HG02970 (cell line): ENCODE data around the gene FAM234A.
"Not testable (repeated sequence)": the region's sequence is repeated elsewhere in the genome, so short reads cannot be mapped to it uniquely, and the experiment has no call there.

ENCODE experiments used
- ATAC-seq: cut with Tn5 transposase; IDR thresholded peaks from one replicate; pipeline ENCODE4 v1.9.1; 2021; ENCODE audit warnings: mild to moderate bottlenecking, moderate library complexity, moderate number of reproducible peaks; ENCODE audit not compliant: unreplicated experiment, low FRiP score

FAM234A gene, protein sequence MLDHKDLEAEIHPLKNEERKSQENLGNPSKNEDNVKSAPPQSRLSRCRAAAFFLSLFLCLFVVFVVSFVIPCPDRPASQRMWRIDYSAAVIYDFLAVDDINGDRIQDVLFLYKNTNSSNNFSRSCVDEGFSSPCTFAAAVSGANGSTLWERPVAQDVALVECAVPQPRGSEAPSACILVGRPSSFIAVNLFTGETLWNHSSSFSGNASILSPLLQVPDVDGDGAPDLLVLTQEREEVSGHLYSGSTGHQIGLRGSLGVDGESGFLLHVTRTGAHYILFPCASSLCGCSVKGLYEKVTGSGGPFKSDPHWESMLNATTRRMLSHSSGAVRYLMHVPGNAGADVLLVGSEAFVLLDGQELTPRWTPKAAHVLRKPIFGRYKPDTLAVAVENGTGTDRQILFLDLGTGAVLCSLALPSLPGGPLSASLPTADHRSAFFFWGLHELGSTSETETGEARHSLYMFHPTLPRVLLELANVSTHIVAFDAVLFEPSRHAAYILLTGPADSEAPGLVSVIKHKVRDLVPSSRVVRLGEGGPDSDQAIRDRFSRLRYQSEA

DNA sequence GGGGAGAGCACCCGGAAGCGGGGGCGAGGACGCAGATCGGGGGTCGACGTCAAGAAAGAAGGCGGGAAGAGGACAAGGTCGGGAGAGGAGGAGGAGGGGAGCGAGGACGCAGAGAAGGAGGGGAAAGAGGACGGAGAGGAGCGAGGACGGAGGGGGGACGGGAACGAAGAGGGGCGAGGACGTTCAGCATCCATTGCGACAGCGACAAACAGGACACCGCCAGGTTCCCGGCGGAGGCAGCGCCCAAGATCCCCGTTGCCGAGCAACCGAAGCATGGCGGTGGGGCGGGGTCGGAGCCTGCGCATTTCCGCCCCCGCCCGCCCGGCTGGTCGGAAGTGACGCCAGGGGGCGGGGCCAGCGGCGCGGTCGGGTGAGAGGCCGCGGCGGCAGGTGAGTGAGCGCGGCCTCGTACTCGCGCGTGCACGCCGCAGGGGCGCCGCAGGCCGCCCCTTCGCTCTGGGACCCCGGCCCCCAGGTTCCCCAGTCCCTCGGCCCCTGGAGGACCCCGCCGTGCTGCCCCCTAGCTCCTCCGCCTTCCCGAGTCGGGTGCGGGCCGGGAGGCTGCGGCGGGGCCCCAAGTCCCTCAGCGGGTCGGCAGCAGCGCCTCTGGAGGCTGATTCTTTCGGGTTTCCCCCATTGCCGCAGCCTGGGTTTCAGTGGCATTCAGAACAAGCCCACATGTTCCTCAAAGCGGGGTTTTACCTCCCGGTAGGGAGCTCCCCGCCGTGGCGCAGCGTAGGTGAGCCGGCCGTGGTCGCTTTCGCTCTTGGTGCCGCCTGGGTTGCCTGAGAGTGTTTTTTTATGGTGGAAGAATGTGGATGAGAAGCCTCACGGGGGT, at the start of gene FAM234A:
Gene FAM234A (plus strand): TSS at position 354 of the 838 bp plus-strand sequence. CDS start 19,593 bp downstream, outside the sequence.
- peak; percentile 89 for ATAC-seq

DNA sequence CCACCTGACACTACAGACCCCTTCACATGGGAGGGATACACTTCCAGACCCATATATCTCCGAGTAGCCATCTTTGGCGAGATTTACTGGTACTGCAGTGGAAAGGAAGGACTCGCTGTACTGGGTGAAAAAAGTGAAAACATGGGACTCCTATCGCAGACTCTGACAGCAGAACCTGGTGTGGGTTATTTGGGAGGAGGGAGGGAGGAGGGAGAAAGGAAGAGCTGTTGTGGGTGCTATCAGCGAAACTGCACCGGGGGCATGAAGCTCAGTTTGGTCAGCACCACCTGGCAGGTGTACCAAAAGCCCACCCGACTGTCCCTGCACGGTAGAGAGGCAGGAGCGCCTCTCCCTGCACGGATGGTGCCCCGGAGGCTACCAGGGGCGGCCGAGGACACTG, 49.4 kb upstream of the FAM234A start:
- no peak for ATAC-seq

DNA sequence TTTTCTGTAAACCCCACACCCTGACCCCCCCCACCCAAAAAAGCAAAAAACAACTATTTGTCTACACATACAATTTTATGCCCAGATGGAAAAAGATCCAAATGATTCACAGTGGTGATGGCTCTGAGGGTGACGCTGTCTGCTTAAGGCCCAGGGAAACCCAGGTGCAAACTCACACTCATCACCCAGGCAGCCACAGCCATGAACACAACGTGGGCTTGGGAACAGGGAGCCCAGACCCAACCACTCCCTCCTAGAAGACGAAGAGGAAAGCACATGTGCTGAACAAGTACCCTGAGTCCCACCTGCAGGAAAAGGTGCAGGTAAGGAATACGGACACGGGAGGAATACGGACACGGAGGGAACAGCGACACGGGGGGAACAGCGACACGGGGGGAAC, 48.9 kb upstream of the FAM234A start:
- ATAC-seq, result no peak

DNA sequence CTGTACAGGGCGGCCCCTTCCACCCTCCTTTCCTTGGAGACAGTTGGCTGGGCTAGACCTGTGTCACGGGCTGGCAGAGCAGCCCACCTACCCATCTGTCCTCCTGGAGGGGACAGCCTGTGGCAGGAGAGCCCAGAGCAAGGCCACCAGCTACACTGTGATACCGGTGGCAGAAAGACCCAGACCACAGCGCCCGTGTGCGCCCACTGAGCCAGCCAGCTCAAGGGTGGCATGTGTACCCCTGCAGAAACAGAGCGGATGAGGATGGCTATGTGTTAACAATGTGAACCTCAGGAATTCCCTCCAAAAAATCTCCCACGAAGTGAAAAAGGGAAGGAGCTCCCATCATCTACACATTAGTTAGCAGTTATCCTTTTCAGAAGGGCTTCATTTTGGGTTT, 47.3 kb upstream of the FAM234A start:
- no peak for ATAC-seq

DNA sequence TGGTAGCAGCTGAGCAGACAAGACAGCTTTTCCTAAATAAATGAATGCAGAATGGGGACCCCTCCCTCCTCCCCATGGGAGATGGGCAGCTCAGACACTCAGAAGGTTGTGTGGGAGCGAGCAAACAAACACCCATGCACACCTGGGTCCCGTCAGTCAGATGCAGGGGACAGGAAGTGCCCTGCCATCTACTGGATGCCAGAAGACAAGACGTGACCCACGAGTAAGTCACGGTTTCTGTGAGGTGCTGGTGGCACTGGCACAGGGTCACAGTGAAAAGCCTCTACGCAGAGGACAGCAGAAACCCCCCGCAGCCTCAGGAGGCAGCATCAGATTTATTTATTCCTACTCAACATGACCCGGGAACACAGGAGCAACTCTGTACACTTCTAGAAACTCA, 45.9 kb upstream of the FAM234A start:
- ATAC-seq, result no peak

DNA sequence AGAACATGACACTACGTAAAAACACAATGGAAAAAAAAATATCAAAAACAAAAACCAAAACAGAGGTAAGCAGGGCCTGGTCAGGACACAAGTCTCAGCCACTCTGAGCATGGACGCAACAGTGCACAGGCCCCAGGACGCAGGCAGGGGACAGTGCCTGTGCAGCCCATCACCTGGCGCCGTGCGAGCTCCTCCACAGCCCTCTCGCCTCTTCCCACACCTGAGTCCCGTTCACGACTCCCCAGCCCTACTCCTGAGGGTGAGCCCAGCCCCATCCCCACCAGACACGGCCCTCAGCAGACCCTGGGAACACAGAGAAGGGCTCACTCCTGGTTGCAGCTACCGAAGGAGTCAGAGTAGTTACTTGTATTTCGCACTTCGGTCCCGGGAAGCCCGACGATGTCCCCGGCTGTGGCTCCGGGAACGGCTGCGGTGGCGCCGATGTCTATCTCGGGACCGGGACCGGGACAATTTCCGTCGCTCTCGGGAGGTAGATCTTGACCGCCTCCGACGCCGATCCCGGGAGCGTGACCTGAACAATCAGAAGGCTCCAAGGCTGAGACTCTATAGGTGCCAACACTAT, 44.9 kb upstream of the FAM234A start:
- ATAC-seq, result no peak

DNA sequence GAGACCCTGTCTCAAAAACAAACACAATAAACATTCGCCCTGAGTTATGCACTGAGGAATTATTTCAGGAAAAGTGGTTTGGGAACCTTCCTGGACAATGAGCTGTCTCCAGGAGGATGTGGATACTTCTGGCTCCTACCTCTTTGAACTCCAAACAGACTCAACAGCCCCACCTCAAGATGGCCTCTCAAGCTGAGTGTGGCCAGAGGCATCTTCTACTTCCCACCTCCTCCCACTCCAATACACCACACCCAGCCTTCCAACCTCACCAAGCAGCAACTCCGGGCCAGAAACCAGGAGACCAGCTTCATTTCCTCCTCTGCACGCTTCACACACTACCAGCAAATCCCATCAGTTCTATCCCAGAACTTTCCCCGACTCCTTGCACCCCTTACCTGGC, 42.8 kb upstream of the FAM234A start:
- no peak for ATAC-seq

DNA sequence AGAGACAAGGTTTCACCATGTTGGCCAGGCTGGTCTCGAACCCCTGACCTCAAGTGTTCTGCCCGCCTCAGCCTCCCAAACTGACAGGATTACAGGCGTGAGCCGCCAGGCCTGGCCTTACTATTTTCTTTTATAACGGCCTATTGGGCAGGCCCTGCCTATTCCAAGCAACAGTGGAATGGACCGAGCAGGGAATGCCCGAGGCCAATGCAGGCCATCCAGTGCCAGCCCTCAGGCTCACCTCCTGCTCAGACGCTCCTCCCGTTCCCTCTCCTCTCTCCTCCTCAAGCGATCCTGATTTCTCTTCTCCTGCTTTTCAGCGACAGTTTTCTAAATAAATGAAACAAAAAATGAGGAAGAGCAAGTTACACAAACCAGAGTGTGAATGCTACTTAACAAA, 41.9 kb upstream of the FAM234A start:
- no peak for ATAC-seq

DNA sequence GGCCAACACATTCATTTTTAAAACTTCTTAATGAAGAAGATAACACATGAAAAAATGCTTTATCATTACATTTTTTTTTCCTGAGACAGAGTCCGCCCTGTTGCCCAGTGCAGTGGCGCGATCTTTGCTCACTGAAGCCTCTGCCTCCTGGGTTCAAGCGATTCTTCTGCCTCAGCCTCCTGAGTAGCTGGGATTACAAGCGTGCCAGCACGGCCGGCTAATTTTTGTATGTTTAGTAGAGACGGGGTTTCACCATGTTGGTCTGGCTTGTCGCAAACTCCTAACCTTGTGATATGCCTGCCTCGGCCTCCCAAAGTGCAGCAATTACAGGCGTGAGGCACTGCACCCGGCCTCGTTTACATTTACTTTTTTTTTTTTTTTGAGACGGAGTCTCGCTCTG, 41.2 kb upstream of the FAM234A start:
- ATAC-seq, result no peak

DNA sequence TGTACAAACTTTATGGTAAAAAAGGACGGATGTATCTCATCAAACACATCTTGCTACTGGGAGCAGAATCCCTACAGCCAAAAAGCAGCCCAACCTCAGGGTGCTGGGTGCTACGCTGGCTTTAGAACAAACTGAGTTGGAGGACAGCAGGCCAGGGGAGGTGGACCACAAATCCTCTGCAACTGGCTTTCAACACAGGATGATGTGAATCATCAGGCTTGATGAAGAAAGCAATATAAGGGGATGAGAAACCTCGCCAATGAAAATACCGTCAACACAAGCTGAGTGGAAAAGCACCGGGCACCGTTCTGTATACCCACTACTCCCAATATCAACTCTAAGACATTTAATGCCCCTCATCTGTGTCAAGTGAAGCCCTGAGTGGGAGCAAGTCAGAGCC, 40.1 kb upstream of the FAM234A start:
- ATAC-seq, result no peak

DNA sequence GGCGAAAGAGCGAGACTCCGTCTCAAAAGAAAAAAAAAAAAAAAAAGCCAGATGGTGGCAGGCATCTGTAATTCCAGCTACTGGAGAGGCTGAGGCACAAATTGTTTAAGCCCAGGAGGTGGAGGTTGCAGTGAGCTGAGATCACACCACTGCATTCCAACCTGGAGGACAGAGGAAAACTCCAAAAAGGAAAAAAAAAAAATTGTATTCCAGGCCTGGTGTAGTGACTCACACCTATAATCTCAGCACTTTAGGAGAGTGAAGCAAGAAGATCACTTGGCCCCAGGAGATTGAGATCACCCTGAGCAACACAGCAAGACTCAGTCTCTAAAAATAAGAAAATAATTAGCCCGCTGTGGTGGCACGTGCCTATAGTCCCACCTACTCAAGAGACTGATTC, 34.2 kb upstream of the FAM234A start:
- no peak for ATAC-seq

DNA sequence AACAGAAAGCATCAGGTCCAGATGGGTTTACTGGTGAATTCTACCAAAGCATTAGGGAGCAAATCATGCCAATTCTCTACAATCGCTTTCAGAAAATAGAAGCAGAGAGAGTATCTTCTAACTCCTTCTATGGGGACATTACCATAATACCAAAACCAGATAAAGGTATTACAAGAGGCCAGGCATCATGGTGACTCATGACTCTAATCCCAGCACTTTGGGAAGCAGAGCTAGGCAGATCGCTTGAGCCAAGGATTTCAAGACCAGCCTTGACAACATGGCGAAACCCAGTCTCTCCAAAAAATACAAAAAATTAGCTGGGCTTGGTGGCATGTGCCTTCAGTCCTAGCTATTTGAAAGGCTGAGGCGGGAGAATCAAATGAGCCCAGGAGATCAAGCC, 31.4 kb upstream of the FAM234A start:
- ATAC-seq, result no peak

DNA sequence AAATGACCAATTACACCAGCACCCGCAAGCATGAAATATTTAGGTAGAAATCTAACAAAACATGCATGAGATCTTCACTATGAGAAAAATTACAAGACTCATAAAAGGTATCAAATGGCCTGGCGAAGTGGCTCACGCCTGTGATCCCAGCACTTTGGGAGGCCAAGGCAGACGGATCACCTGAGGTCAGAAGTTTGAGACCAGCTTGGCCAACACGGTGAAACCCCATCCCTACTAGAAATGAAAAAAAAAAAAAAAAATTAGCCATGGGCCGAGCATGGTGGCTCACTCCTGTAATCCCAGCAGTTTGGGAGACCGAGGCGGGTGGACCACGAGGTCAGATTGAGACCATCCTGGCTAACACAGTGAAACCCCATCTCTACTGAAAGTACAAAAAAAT, 30.6 kb upstream of the FAM234A start:
- not testable (repeated sequence) for ATAC-seq

DNA sequence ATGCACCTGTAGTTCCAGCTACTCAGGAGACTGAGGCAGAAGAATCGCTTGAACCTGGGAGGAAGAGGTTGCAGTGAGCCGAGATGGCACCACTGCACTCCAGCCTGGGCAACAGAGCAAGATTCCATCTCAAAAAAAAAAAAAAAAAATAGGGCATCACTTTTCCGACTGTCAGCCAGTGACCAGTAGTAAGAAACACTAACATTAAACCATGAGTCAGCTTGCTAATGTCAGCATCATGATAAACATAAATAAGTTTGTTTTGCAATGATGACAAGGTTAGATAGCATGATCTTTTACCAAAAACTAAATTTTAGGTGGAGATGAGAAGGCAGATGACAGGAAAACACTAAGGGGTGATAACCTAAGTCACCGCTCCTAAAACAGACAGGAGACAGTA, 25.3 kb upstream of the FAM234A start:
- ATAC-seq, result not testable (repeated sequence)

DNA sequence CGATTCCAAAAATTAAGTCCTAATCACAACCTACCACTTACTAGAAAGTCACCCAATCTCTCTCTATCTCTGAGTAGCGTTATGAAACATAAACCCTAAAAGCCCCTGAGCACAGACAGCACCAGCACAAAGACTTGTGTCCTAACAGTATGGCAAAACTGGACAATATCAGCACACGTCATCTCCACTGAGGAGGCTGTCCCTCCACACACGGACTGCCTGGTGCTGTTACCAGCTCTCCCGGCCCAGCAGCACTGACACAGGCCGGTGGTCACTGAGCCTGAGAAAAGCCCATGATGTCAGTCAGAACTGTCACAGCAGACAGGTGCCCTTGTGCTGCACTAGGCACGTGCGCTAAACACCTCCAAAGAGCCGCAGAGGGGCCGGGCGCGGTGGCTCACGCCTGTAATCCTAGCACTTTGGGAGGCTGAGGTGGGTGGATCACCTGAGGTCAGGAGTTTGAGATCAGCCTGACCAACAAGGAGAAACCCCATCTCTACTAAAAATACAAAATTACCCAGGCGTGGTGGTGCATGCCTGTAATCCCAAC, 22.9 kb upstream of the FAM234A start:
- not testable (repeated sequence) for ATAC-seq

DNA sequence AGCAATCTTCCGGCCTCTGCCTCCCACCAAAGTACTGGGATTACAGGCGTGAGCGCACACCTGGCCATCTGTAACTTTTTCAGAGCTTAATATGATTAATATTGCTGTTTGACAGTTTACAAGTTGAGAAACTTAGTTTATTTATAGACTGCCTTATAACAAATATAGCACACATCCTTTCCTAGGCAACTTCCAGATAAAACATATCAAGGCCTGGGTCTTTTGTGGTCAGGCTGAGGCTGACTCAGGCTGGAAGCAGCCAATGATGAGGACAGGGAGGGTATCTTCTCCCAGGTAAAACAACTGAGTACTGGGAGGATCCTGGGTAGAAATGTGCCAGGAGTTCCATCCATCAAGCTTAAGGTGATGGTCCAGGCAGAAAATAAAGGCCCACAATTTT, 21.6 kb upstream of the FAM234A start:
- no peak for ATAC-seq

DNA sequence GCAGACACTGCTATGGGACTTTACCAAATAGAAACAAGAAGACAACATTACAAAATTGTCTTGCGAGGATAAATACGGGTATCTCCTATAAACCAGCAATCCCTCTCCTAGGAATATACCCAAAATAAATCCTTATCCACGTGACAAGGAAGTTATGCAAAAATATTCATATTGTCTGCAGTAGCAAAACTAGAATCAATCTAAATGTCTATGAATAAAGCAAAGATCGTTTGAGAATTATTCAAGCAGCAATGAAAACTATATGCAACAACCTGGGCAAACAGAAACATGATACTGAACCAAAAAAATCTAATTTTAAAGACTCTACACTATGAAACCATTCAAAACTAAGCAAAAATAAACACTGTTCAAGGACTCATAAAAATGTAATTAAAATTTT, 14.6 kb upstream of the FAM234A start:
- ATAC-seq, result no peak

DNA sequence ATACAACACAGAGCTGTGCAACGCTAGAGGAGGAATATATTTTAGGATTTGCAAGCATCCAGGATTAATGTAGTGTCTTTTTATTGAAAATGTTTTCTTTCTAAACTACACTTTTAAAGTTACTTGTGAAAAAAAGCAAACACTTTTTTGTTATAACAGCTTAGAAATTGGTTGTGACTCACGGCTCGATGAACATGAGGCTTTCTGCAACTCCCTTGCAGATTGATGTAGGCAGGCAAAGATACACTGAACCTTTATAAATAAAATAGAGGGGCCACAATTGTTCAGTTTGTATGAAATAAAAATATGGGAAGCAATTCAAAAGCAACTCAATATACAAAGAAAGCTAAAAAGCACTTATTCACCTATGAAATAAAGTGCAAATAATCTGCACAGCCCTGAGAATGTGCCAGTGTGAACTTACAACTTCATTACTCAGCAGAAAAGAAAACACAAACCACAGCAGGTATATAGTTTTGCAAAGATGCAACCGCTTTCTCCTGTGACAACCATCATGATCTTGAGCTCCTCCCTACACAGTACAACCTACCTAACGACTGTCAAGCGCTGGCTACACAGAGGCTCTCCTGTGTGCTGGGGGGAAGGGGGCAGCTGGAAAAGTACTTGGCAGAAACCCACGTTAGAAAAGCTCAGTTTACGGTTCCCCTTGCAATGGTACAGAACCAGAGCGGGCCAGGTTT, 6.3 kb upstream of the FAM234A start:
- peak; percentile 4 for ATAC-seq

DNA sequence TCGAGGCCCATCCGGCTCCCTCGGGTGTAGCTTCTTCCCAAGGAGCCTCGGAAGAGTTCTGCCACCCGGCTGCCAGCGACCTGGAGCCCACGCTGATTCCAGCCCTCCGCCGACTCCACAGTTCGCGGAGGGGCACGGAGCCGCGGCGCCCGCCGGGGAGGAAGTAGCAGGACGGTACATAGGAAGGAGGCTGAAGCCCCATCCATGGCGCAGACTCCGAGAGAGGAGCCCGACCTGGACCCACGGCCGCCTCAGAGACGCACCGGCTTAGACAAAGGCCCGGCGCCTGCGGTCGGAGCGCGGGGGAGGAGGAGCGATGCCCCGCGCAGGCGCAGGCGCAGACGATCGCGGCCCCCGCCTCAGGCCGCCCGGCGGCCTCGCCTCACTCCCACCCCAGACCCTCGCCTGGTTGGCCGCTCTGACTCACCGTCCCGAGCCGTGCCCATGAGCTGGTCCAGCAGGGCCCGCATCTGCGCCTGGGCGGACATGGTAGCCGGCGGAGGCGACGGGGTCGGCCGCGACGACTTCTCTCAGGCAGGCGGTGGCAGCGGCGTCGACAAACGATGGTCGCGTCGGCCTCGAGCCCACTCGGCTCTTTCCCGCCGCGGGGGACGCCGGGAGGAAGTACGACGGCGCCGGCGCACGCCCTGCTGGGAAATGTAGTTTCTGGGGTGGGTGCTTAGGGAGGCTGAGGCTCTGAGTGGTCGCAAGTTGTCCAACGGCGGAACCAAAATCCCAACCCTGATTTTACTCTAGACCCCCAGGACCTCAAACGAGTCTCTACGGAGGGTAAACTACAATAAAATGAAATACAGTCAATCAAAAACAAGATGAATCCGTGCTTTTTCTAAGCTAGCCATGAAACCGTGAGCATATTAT, 5.5 kb upstream of the FAM234A start, which contains the start of gene LUC7L:
Gene LUC7L (minus strand): TSS at position 598 of the 879 bp plus-strand sequence. CDS start 110 bp downstream, at position 488.
- peak; percentile 90 for ATAC-seq
